Esophagus squamous epithelium (tissue), 4 donors: ENCODE results near the gene DRG2.

ENCODE experiments used
- POLR2A ChIP-seq, 4 donors: fragments of 450-650 bp; IDR thresholded peaks; one replicate each; pipeline ENCODE4 v1.6.1; 2017; ENCODE audit warnings: antibody characterized with exemption in 4 of 4, mild to moderate bottlenecking in 4 of 4, moderate library complexity in 3 of 4
- TF ChIP-seq, protein P1 (sequence below), 6 experiments: fragments of 450-650 bp in 4 of 6; fragments of 200-600 bp in 2 of 6; sonication (generic) in 2 of 6; IDR thresholded peaks; one replicate each; pipeline ENCODE4 v1.5.1; 2016 to 2019; ENCODE audit warnings: antibody characterized with exemption in 6 of 6, mild to moderate bottlenecking in 4 of 6, moderate library complexity in 4 of 6

DNA sequence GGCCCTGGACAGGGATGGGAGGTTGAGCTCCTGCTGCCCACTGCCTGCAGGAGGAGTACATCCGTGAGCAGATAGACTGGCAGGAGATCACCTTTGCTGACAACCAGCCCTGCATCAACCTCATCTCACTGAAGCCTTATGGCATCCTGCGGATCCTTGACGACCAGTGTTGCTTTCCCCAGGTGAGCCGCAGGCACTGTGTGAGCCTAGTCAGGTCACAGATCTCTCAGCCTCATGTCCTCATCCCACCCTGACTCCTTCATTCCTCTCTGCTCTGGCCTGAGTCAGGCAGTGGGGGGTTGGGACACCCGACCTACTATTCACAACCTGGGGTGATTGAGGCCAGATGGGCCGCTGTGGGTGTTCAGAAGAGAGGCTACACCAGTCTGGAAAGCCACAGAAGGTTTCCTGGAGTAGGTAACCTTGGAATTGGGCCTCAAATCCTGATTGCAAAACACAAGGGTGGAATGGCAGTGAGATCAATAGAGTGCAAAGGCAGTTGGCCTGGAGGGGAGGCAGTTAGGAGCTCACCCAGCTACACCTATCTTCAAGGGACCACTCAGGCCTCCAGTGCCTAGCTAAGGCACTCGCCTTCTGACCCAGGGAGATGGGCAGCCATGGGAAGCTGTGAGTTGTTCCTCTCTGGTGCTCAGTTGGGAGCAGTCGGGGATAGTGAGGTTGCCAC lies 50.5 kb downstream of the DRG2 start:
- TF ChIP-seq POLR2A (IDR thresholded peaks at IDR 0.05), result no peak
- TF ChIP-seq, protein P1, sequence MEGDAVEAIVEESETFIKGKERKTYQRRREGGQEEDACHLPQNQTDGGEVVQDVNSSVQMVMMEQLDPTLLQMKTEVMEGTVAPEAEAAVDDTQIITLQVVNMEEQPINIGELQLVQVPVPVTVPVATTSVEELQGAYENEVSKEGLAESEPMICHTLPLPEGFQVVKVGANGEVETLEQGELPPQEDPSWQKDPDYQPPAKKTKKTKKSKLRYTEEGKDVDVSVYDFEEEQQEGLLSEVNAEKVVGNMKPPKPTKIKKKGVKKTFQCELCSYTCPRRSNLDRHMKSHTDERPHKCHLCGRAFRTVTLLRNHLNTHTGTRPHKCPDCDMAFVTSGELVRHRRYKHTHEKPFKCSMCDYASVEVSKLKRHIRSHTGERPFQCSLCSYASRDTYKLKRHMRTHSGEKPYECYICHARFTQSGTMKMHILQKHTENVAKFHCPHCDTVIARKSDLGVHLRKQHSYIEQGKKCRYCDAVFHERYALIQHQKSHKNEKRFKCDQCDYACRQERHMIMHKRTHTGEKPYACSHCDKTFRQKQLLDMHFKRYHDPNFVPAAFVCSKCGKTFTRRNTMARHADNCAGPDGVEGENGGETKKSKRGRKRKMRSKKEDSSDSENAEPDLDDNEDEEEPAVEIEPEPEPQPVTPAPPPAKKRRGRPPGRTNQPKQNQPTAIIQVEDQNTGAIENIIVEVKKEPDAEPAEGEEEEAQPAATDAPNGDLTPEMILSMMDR (IDR thresholded peaks at IDR 0.05), result no peak
